Muscle of leg (tissue), 11 donors: ENCODE data around the gene DOHH. TPM values are rescaled to one million over a fixed set of nuclear protein-coding genes. Genes with fewer than 3 reads are reported as not detected.
"Not testable (repeated sequence)": the region's sequence is repeated elsewhere in the genome, so short reads cannot be mapped to it uniquely, and the experiment has no call there.

Experiments used
- DNase-seq: peaks from one replicate; pipeline ENCODE4 v3.0.0; 2013
- H3K27ac ChIP-seq: one replicate; pipeline ENCODE4 v1.5.1; 2013; ENCODE audit warnings: mild to moderate bottlenecking, low read length, control low read depth
- H3K27me3 ChIP-seq: one replicate; pipeline ENCODE4 v1.6.1; 2013; ENCODE audit warnings: low read length; ENCODE audit not compliant: control insufficient read depth, insufficient read depth
- H3K36me3 ChIP-seq: one replicate; pipeline ENCODE4 v1.6.1; 2013; ENCODE audit warnings: low read length; ENCODE audit not compliant: control insufficient read depth, insufficient read depth
- H3K4me1 ChIP-seq: one replicate; pipeline ENCODE4 v1.6.1; 2013; ENCODE audit warnings: low read length; ENCODE audit not compliant: control insufficient read depth, insufficient read depth
- H3K4me3 ChIP-seq: one replicate; pipeline ENCODE4 v1.5.1; 2013; ENCODE audit warnings: low read length, control low read depth
- H3K9me3 ChIP-seq: replicated peaks from 2 replicates; pipeline ENCODE4 v1.6.1; 2013; ENCODE audit warnings: low read depth, low read length; ENCODE audit not compliant: control insufficient read depth
- WGBS: methylation state at CpG from one replicate; pipeline ENCODE4 v1.1.5; 2013; ENCODE audit warnings: missing lambda C conversion rate; ENCODE audit not compliant: insufficient coverage; 5-methylcytosine and 5-hydroxymethylcytosine counted together
- polyA plus RNA-seq, 8 donors: library from polyadenylated mRNA; unstranded; fragments of 120-200 nt; gene quantifications; one replicate each; pipeline versions ENCODE4 v1.2.1 to v1.2.3, GENCODE V29; 2013; ENCODE audit warnings: inconsistent platforms in 1 of 8, low replicate concordance in 1 of 8; ENCODE audit not compliant: insufficient read length in 8 of 8, insufficient read depth in 1 of 8
- total RNA-seq: library from RNA; stranded (reverse); fragments of 120-200 nt; gene quantifications from one replicate; pipeline ENCODE4 v1.2.4, GENCODE V29; 2013

Gene DOHH
- total and polyA plus RNA-seq, 9 donors: 6.4 to 10.6 (median 9.5) TPM

GRCh38 chr19:3459089-3459881 lies 41.2 kb downstream of the DOHH start:
- Histone ChIP-seq H3K27ac (peak overlapping the region; percentile 89), H3K36me3 (peaks cover 42% of the 10 kb centered on the region), H3K4me3 (no peak overlapping the region), H3K4me1 (peaks cover 45% of the 10 kb centered on the region), H3K9me3 (no peaks in the 10 kb centered on the region), H3K27me3 (no peaks in the 10 kb centered on the region)
- 7% methylated on average over 17 of the region's 26 CpGs for WGBS
- peak; percentile 98 for DNase-seq

- DNase-seq: peak; percentile 76
- Histone ChIP-seq H3K27ac (peak overlapping the region; percentile 89), H3K4me3 (no peak overlapping the region)
Observed at GRCh38 chr19:3458229-3459088, 42.0 kb downstream of the DOHH start.

DNA sequence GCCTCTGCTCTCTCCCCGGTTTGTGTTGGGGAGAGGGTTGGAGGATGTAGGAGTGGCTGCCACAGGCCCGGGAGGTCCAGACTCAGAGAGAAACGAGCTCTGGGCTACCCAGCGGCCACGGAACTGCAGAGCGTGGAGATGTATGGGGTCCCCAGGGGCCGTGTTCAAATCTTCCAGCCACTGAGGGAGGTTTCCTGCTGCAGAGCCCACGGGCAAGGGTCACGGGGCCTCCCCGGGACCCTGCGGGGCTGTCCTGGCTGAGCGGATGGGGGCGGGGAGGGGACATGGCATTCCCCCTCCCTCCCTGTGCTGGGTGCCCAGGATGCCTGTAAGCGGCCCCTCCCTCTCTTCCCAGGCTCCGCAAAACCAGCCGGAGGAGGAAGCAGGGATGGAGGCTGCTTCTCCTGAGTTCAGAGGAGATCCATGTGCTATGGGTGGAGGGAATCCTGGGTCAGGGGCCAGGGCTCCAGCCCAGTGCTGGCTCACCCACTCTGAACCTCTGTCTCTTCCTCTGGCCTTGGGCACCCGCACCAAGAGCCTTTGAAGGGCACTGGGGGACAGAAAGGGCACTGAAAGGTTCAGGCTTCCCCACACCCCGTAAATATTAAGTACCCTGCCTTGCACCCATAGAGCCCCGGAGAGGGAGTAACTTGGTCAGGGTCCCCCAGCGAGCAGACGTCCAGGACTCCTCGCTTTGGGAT lies 42.8 kb downstream of the DOHH start:
- H3K4me1 ChIP-seq: peaks cover 34% of the 10 kb centered on the region
- peaks cover 48% of the 10 kb centered on the region for H3K36me3 ChIP-seq
- peak overlapping the region; percentile 89 for H3K27ac ChIP-seq
- no peaks in the 10 kb centered on the region for H3K27me3 ChIP-seq
- H3K9me3 ChIP-seq: no peaks in the 10 kb centered on the region
- 15% methylated on average over 13 of the region's 22 CpGs for WGBS
- H3K4me3 ChIP-seq: no peak overlapping the region
- peak; percentile 54 for DNase-seq

More at GRCh38 chr19:3458229-3459088, 42.0 kb downstream of the DOHH start:
- peaks cover 43% of the 10 kb centered on the region for H3K36me3 ChIP-seq
- H3K9me3 ChIP-seq: no peaks in the 10 kb centered on the region
- no peaks in the 10 kb centered on the region for H3K27me3 ChIP-seq
- peaks cover 40% of the 10 kb centered on the region for H3K4me1 ChIP-seq
- 7% methylated on average over 14 of the region's 19 CpGs for WGBS

DNA sequence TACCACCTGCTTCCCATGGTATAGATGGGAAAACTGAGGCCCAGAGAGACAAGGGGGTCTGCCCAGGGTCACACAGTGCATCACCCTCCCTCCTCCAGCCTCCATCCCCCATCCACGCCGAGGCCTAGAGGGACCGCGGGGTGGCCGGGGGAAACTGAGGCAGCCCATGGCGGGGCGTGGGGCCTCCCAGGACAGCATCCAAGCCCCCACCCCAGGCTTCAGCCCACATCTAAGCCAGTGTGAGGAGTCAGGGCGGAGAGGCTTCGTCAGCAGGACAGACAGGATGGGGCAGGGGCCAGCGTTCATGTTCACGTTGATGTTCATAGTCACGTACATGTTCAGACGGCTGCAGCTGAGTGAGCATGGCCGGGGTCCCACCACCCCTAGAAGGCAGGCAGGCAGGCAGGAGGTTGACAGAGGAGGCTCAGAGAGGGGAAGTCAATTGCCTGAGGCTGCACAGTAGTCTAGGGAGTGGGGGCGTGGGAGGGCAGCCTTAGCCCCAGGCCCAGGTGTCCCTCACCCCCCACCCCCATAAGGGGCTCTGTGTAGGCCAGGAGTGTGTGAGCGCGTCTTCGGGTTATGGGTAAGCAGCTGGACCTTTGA lies 43.4 kb downstream of the DOHH start:
- H3K36me3 ChIP-seq: peaks cover 52% of the 10 kb centered on the region
- no peaks in the 10 kb centered on the region for H3K27me3 ChIP-seq
- no peak overlapping the region for H3K4me3 ChIP-seq
- no peaks in the 10 kb centered on the region for H3K9me3 ChIP-seq
- H3K27ac ChIP-seq: peak overlapping the region; percentile 89
- WGBS: 61% methylated on average over 6 of the region's 18 CpGs
- no peak for DNase-seq
- H3K4me1 ChIP-seq: peaks cover 34% of the 10 kb centered on the region

DNA sequence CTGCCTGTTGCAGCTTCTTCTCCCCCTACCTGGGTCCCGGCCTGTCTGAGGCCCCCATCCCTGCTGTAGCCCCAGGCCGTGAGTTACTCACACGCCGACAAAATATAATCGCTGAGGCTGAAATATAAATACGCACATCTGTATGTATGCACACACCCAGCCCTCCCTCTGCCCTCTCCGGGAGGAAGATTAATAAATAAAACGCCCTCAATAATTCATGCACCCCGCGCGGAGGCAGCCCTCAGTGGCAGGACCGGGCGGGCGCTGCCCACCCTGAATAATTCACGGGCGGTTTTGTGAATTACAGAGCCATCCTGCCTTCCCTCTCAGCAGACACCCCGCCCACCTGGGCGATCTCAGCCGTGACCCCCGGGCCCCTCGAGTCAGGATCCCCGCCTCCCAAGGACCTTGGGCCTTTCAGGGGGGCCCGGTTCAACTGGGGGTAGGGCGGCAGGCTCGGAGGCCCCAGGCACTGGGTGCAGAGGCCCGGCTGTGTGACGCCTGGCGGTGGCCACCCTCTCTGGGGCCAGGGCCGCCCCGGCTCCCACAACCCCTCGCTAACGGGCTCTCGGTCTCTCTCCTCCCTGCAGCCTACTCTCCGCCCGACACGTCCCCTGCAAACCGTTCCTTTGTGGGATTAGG lies 44.4 kb downstream of the DOHH start:
- Histone ChIP-seq H3K4me1 (peaks cover 38% of the 10 kb centered on the region), H3K4me3 (no peak overlapping the region), H3K9me3 (no peaks in the 10 kb centered on the region), H3K27ac (no peak overlapping the region), H3K27me3 (no peaks in the 10 kb centered on the region), H3K36me3 (peaks cover 60% of the 10 kb centered on the region)
- 58% methylated on average over 27 of the region's 37 CpGs for WGBS
- no peak for DNase-seq

- H3K4me3 ChIP-seq: no peak overlapping the region
- no peaks in the 10 kb centered on the region for H3K27me3 ChIP-seq
- H3K4me1 ChIP-seq: peaks cover 44% of the 10 kb centered on the region
- WGBS: 89% methylated on average over 6 of the region's 7 CpGs
- no peaks in the 10 kb centered on the region for H3K9me3 ChIP-seq
- H3K27ac ChIP-seq: no peak overlapping the region
- no peak for DNase-seq
- peaks cover 66% of the 10 kb centered on the region for H3K36me3 ChIP-seq
Observed at GRCh38 chr19:3455393-3455955, 45.0 kb downstream of the DOHH start.

- DNase-seq: no peak
- no peaks in the 10 kb centered on the region for H3K9me3 ChIP-seq
- H3K27me3 ChIP-seq: no peaks in the 10 kb centered on the region
- peaks cover 66% of the 10 kb centered on the region for H3K36me3 ChIP-seq
- H3K4me3 ChIP-seq: no peak overlapping the region
- whole genome bisulfite sequencing: 92% methylated on average over 15 of the region's 15 CpGs
- no peak overlapping the region for H3K27ac ChIP-seq
- H3K4me1 ChIP-seq: peaks cover 40% of the 10 kb centered on the region
Observed at GRCh38 chr19:3454656-3455392, 45.6 kb downstream of the DOHH start.

DNA sequence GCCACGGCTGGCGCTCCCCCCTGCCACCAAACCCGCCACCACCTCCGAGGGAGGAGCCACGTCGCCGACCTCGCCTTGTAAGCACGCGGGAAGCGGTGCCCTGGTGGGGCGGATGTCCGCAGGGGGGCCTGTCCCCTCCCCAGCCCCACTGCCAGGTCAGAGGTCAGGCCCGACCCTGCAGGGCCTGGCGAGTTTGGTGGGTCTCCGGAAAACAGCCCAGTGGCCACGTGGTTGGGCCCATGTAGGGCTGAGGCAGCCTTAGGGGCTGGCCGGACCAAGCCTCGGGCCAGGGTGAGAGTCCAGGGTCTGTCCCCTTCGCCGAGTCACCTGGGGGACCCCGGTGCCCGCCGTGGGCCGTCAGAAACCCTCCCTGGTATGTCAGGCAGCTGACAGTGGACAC lies 46.6 kb downstream of the DOHH start:
- DNase-seq: no peak
- WGBS: 82% methylated on average over 25 of the region's 25 CpGs
- Histone ChIP-seq H3K4me3 (no peak overlapping the region), H3K4me1 (peaks cover 32% of the 10 kb centered on the region), H3K36me3 (peaks cover 71% of the 10 kb centered on the region), H3K27me3 (no peaks in the 10 kb centered on the region), H3K27ac (no peak overlapping the region), H3K9me3 (no peaks in the 10 kb centered on the region)

DNA sequence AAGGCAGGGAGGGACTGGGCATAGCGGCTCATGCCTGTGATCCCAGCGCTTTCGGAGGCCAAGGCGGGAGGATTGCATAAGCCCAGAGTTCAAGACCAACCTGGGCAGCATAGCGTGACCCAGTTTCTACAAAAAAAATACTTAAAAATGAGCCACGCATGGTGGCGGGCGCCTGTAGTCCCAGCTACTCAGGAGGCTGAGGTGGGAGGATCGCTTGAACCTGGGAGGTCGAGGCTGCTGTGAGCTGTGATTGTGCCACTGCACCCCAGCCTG lies 47.6 kb downstream of the DOHH start:
- WGBS: 98% methylated on average over 8 of the region's 10 CpGs
- not testable (repeated sequence) for H3K27me3 ChIP-seq, H3K9me3 ChIP-seq, DNase-seq, H3K27ac ChIP-seq, H3K4me3 ChIP-seq
- Histone ChIP-seq H3K4me1 (peaks cover 22% of the 10 kb centered on the region), H3K36me3 (peaks cover 77% of the 10 kb centered on the region)
